ENCODE measurements around the gene ACTR8.

Gene ACTR8

GRCh38 chr3:53820084-53820483 lies 61.9 kb downstream of the ACTR8 start:
- no peaks in the 10 kb centered on the region for H3K9me3 ChIP-seq (ENCODE audit: control insufficient read depth, insufficient read depth, low read length)
- no peak overlapping the region for H3K9ac ChIP-seq (ENCODE audit: low read depth, low read length)
- no peaks in the 10 kb centered on the region; the same call in 1 of the 2 replicates for H3K36me3 ChIP-seq (ENCODE audit: insufficient read depth, low read length)
- peaks cover 10% of the 10 kb centered on the region; the same call in 1 of the 2 replicates for H3K4me1 ChIP-seq (ENCODE audit: insufficient read depth, low read length)

- peaks cover 6% of the 10 kb centered on the region; the same call in 1 of the 2 replicates for H3K4me1 ChIP-seq (ENCODE audit: insufficient read depth, low read length)
- H3K9ac ChIP-seq (ENCODE audit: low read depth, low read length): no peak overlapping the region
- H3K9me3 ChIP-seq (ENCODE audit: control insufficient read depth, insufficient read depth, low read length): no peaks in the 10 kb centered on the region
- no peaks in the 10 kb centered on the region; the same call in 1 of the 2 replicates for H3K36me3 ChIP-seq (ENCODE audit: insufficient read depth, low read length)
These were observed 62.6 kb downstream of the ACTR8 start for GRCh38 chr3:53819163-53819868.

- Histone ChIP-seq H3K4me1 (ENCODE audit: insufficient read depth, low read length) (no peaks in the 10 kb centered on the region), H3K36me3 (ENCODE audit: insufficient read depth, low read length) (no peaks in the 10 kb centered on the region; the same call in 1 of the 2 replicates), H3K9me3 (ENCODE audit: control insufficient read depth, insufficient read depth, low read length) (no peaks in the 10 kb centered on the region), H3K9ac (ENCODE audit: low read depth, low read length) (no peak overlapping the region)
These were observed 63.5 kb downstream of the ACTR8 start for GRCh38 chr3:53818221-53819162.

GRCh38 chr3:53817809-53818208 lies 64.1 kb downstream of the ACTR8 start:
- Histone ChIP-seq H3K9ac (ENCODE audit: low read depth, low read length) (no peak overlapping the region), H3K36me3 (ENCODE audit: insufficient read depth, low read length) (no peaks in the 10 kb centered on the region; the same call in 1 of the 2 replicates), H3K4me1 (ENCODE audit: insufficient read depth, low read length) (no peaks in the 10 kb centered on the region)

GRCh38 chr3:53817211-53817610 lies 64.7 kb downstream of the ACTR8 start:
- no peaks in the 10 kb centered on the region for H3K4me1 ChIP-seq (ENCODE audit: insufficient read depth, low read length)
- no peaks in the 10 kb centered on the region; the same call in 1 of the 2 replicates for H3K36me3 ChIP-seq (ENCODE audit: insufficient read depth, low read length)
- H3K9ac ChIP-seq (ENCODE audit: low read depth, low read length): no peak overlapping the region
- no peaks in the 10 kb centered on the region for H3K9me3 ChIP-seq (ENCODE audit: control insufficient read depth, insufficient read depth, low read length)

More at GRCh38 chr3:53817809-53818208, 64.1 kb downstream of the ACTR8 start:
- no peaks in the 10 kb centered on the region for H3K9me3 ChIP-seq (ENCODE audit: control insufficient read depth, insufficient read depth, low read length)

Data from ES-I3 (cell line).